Stimulated activated CD4-positive, alpha-beta T cell treated with anti-CD3 and anti-CD28 coated beads, Interleukin-1b, Interleukin-23, amount 100 ng/mL, for 1 hour (primary cell): ENCODE results near the gene KIAA1210.

ENCODE experiments used
- DNase-seq, 2 donors: peaks; one replicate each; pipeline ENCODE4 v3.0.0-alpha.2; 2020; ENCODE audit warnings: low read depth in 2 of 2

Gene KIAA1210

DNA sequence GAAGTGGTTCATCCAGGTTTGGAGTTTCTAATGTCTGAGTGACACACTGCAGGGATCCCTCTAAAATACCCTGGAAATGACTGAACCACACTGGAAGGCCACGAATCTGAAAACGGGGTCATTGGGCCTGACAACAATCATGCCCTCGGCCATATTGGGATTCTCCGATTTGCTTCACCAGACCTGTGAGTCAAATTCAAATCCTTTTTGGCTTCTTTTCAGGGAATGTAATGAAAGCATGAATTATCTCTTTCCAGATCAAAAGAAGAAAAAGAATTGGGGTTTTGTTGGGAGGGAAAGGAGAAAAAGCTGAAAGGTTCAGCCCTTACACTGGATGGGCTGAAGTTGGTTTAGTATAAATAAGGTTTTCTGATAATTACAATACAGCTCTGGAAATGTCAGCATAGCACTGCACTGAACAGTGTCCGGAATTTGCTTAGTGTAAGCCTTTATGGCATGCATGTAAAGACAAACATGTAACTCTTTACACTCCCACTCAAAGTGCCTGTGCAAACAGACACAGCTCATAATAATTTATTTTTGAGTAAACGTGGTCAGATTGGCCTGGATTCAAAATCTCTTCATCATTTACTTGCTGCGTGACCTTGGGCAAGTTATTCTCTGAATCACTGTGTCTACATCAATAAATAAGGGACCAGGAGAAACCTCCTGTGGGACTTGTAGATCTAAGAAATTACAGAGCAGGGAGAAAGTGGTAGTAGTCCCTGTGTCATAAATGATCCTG is 33.4 kb downstream of the KIAA1210 start:
- no peak for DNase-seq

DNA sequence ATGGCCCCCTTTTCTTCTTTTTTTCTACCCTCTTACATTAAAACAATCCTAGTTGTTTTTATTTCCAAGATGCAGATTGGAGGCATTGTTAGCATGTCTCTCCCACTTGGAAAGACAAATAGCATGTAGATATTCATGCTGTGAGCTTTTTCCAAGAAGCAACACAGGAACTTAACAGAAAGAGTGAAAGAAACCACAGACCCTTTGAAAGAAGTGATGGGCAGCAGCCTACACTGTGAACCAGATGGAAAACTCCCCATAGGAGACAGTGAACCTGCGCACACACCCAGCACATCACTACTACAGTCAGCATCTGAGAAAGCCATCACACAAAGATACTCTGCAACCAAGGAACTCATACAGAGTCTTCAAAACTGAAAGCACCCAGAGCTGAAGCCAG is 37.0 kb downstream of the KIAA1210 start:
- no peak for DNase-seq

DNA sequence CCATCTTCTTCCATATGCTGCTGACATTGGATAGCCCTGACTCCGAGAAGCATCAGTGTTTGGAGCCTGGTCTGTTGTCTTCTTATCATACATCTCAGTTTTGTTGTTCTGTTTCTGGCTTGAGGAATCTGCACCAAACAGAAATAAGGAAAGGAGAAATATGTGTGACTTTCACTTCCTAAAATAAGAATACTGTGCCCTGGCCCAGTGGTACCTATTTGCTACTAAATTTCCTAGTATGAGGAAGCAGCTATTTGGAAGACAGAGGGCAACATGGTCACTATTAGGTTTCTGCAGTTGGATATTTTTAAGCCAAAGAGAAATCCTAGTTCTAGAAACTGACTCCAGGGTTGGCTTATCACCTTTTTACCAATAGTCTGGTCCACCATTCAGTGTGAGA is 38.0 kb downstream of the KIAA1210 start:
- DNase-seq: no peak

DNA sequence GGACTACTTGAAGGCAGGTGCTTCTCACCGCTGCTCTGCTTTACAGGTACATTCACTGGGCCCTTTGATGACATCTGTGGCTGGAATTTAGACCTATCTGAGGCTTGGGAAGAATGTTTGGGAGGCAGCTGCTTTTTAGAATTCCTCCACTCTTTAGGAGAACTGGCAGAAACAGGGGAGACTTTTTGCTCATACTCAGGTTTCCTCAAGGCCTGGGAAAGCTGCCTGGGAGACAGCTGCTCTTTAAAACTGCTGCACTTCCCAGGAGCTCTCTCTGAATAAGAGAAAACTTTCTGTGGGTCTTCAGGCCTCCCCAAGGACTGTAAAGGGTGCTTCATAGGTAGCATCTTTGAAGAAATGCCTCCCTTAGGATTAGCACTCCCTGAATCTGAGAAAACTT is 40.5 kb downstream of the KIAA1210 start:
- DNase-seq: no peak

DNA sequence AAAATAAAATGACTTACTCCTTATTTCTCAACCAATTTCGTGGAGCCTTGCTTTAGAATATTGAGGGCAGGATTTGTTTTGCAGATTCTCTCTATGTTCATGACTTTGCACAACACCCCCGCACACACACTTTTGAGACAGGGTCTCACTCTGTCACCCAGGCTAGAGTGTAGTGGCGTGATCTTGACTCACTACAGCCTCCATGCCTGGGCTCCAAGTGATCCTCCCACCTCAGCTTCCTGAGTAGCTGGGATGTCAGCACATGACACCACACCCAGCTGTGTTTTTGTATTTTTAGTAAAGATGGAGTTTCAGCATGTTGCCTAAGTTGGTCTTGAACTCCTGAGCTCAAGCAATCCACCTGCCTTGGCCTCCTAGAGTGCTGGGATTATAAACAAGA is 42.8 kb downstream of the KIAA1210 start:
- DNase-seq: no peak

GRCh38 chrX:119082278-119082677 is 45.3 kb downstream of the KIAA1210 start:
- DNase-seq: no peak

GRCh38 chrX:119075270-119076025 is 52.2 kb downstream of the KIAA1210 start:
- DNase-seq: no peak

- DNase-seq: no peak
Observed at GRCh38 chrX:119073911-119074310, 53.7 kb downstream of the KIAA1210 start.

GRCh38 chrX:119073200-119073905 is 54.3 kb downstream of the KIAA1210 start:
- DNase-seq: no peak

DNA sequence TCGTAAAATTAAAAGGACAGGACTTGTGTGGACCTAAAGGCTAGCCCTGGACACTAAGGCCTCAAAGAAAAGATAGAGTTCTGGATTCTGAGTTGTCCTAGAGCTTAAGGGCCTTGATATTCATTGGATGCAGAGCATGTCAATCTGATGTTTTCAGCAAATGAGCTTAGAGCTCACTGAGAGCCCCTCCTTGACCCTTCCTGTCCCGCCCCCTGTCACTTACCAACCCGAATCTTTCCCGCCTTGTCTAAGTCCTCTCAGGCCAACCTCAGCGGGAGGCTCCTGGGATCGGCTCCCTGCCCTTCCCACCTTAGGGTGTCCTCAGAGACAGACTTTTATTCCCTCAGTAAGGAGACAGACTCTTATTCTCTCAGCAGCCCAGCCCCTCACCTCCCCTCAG is 54.9 kb downstream of the KIAA1210 start, which contains the start of gene CT47C1:
Gene CT47C1 (plus strand): TSS at position 250 of the 400 bp plus-strand sequence. CDS start 233 bp downstream, outside the sequence.
- DNase-seq: no peak

- no peak for DNase-seq
Observed at GRCh38 chrX:119071381-119071780, 56.2 kb downstream of the KIAA1210 start.

DNA sequence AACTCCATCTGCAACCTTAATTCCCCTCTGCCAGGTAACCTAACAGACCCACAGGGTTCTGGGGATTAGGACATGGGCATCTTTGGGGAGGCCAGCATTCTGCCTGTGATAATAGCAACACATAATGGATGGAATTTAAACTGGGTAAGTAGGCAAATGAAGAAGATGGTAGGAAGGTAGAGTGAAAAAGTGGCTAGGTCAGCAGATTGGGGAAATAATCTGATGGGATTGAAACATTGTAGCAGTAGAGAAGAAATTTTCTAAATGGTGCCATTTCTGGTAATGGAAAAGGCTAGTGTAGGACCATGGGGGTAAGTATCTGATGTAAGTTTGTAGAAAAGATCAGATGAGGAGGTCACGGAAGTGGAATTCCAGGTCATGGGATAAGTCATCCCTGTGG is 57.9 kb downstream of the KIAA1210 start:
- DNase-seq: no peak

DNA sequence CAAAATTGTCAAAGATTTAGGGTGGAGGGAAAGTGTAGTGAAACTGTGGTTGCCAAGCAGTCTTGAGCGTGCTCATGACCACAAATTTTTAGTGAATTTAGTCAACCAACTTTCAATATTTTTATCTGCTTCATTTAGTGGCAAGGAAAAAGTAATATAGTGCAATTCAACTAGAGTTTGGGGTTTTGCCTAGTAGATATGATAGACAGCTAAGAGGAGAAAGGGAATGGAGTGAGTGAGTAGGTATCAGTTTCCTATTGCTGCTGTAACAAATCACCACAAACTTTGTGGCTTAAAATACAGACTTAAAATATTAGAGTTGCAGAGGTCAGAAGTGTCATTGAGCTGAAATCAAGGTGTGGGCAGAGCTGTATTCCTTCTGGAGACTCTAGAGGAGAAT is 58.5 kb downstream of the KIAA1210 start:
- no peak for DNase-seq

DNA sequence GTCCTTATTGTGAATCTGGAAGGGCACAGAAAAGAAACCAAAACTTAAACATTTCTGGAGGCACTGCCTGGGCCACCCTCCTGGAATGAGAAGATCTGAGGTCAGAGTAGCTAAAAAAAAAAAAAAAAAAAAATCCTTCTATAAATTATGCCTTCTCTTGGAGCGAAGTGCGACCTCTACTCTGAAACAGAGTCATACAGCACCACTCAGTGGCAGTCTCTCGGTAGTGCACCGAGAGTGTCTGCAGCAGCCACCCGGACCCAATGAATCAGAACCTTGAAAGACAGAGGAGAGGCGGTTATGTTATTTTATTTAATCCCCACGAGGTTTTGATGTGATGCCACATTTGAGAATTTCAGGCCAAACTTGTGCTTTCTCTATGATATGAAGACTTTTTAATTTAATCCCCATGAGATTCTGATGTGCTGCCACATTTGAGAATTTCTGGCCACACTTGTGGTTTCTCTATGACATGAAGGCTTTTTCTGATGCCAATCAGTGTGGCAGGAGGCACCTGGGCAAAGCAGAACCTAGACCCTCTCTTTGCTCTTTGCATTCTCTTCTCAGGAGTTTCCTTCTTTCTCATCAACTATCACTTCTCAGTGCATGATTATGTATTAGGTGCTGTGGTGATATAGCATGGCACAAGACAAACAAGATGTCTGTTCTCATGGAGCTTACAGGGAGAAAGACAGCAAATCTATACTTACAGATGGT is 60.4 kb downstream of the KIAA1210 start:
- DNase-seq: peak in 1 of 2 donors; percentile 11

GRCh38 chrX:119063428-119063827 is 64.2 kb downstream of the KIAA1210 start:
- no peak for DNase-seq

DNA sequence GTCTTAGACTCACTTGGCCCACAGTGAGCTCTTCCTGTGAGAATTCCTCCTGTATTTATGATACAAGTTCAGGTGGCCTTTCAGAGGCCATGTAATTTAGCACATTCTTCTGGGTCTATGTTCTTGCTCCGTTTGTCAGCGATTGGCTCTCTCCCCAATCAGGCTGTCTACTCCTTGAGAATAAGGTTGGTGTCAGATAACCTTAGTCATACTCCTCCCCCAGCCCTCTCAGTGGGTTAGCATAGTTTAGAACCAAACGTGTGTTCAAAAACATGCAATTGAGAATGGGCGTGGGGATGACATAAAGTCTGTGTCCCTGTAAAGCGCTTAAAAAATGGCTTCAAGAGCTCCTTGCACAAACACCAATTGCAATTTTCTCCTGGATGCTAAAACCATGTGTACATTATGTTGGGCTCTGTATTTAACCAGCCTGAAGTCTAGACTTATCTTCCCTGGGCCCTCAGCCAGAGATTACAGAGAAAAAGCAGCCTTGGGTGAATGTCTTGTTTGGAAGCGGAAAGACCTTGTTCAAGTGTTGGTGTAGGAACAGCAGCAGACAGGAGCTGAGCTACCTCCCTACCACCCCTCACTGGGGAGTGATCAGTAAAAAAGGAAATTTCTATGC is 64.8 kb downstream of the KIAA1210 start:
- no peak for DNase-seq

DNA sequence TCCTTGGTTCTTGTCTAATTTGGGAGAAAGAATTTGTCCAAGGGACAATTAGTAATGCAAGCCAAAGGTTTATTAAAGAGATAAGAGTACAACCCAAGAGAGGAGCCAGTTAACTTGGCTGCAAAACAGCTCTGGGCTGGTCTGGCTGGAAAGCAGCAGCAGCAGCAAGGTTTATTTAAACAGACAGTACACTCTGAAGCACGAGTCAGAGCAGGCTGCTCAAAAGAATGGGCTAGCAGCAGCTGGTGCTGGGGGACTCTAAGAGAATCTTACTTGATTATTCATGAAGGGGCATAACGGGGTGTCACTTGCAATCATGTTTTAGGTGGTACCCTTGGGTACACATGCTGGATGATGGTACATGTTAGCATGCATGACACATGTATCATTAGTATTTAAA is 71.9 kb downstream of the KIAA1210 start:
- no peak for DNase-seq

GRCh38 chrX:119045884-119046283 is 81.7 kb downstream of the KIAA1210 start:
- DNase-seq: no peak

GRCh38 chrX:119042996-119043395 is 84.6 kb downstream of the KIAA1210 start:
- DNase-seq: no peak

DNA sequence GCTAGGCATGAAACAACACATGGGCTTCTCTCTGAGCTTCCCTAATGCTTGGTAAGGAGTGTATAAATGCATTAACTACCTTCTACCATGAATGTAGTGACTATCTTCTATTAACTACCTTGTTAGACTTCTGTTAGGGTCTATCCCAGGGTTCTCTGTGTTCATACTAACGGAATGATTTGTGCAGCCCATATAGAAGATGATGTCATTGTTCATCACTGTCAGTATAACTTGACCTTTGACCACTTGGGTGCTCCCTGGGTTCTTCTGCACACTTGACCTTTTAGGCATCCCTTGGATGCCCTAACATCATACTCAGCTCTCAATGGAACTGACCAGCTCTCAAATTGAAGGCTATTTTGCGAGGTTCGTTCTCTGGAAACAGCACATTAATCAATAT is 85.6 kb downstream of the KIAA1210 start:
- DNase-seq: no peak

GRCh38 chrX:119041175-119041574 is 86.4 kb downstream of the KIAA1210 start:
- no peak for DNase-seq
